K562 (cell line): ENCODE data around the gene MGAT4D. TPM values are rescaled to one million over a fixed set of nuclear protein-coding genes. Genes with fewer than 3 reads are reported as not detected.

Source experiments
- CHAMP1 ChIP-seq: fragments of 450-650 bp; IDR thresholded peaks from 2 replicates; pipeline ENCODE4 v1.6.1; 2016; ENCODE audit warnings: mild to moderate bottlenecking
- HEY1 ChIP-seq: fragments of 250-450 bp; sonication (Bioruptor Pico); IDR thresholded peaks from 2 replicates; pipeline ENCODE4 v1.5.0; 2020; ENCODE audit warnings: mild to moderate bottlenecking, moderate library complexity, borderline replicate concordance
- L3MBTL2 ChIP-seq: fragments of 450-650 bp; IDR thresholded peaks from 2 replicates; pipeline ENCODE4 v1.6.1; 2016; ENCODE audit warnings: mild to moderate bottlenecking, moderate library complexity
- NR1H2 ChIP-seq: sonication (generic); formaldehyde crosslinking; IDR thresholded peaks from 2 replicates; pipeline ENCODE4 v1.4.0; 2020; ENCODE audit warnings: mild to moderate bottlenecking, missing genetic modification reagents
- PCBP2 ChIP-seq: fragments of 200-400 bp; formaldehyde crosslinking; IDR thresholded peaks from 2 replicates; pipeline ENCODE4 v1.6.1; 2018; ENCODE audit warnings: low read length, low read depth, mild to moderate bottlenecking, moderate library complexity; ENCODE audit not compliant: poor library complexity, severe bottlenecking
- RNF219 ChIP-seq: fragments of 250-450 bp; sonication (Bioruptor Pico); IDR thresholded peaks from 2 replicates; pipeline ENCODE4 v1.5.0; 2022; ENCODE audit warnings: mild to moderate bottlenecking
- SMARCC2 ChIP-seq: fragments of 450-650 bp; IDR thresholded peaks from 2 replicates; pipeline ENCODE4 v1.6.1; 2017; ENCODE audit warnings: antibody characterized with exemption, moderate library complexity, mild to moderate bottlenecking, low read depth
- TCF3 ChIP-seq: sonication (generic); formaldehyde crosslinking; IDR thresholded peaks from 2 replicates; pipeline ENCODE4 v1.4.0; 2020; ENCODE audit warnings: mild to moderate bottlenecking, missing genetic modification reagents
- ZFP1 ChIP-seq: fragments of 450-650 bp; formaldehyde crosslinking; IDR thresholded peaks from 2 replicates; pipeline ENCODE4 v1.4.0; 2020; ENCODE audit warnings: mild to moderate bottlenecking, mixed read lengths
- ZFPM2 ChIP-seq: fragments of 250-450 bp; sonication (Bioruptor Pico); IDR thresholded peaks from 2 replicates; pipeline ENCODE4 v1.5.1; 2022; ENCODE audit warnings: mild to moderate bottlenecking
- ZNF174 ChIP-seq: fragments of 250-450 bp; sonication (Bioruptor Pico); IDR thresholded peaks from 2 replicates; pipeline ENCODE4 v1.4.0; 2020; ENCODE audit warnings: mild to moderate bottlenecking
- ZNF644 ChIP-seq: fragments of 200-800 bp; sonication (Bioruptor generic); IDR thresholded peaks from 2 replicates; pipeline ENCODE4 v1.6.1; 2016; ENCODE audit warnings: low read depth, missing genetic modification characterization, missing compliant biosample characterization
- ZNF696 ChIP-seq: fragments of 250-450 bp; sonication (Bioruptor Pico); conservative IDR thresholded peaks from 2 replicates; pipeline ENCODE4 v1.4.0; 2020; ENCODE audit warnings: mild to moderate bottlenecking, moderate library complexity
- polyA plus RNA-seq, 8 experiments: library from polyadenylated mRNA; depleted of rRNA in 4 of 8; stranded (reverse) in 5 of 8; unstranded in 3 of 8; fragments of >200 nt; fragmentation: Nextera tagmentation in 2 of 8; fragmentation: Illumina TruSeq in 1 of 8; extraction: Ambion mirVana in 2 of 8; extraction: Trizol in 1 of 8; gene quantifications; 2 replicates each; pipeline versions ENCODE4 v1.2.1 to v1.2.3, GENCODE V29; 2011 to 2014; ENCODE audit warnings: inconsistent platforms in 1 of 8, missing spikeins in 1 of 8
- total RNA-seq, 7 experiments: library from RNA; depleted of rRNA in 6 of 7; stranded (reverse); fragments of >200 nt in 6 of 7; fragmentation: Illumina TruSeq in 2 of 7; extraction: Trizol in 2 of 7; gene quantifications; 2 replicates each; pipeline versions ENCODE4 v1.2.1 to v1.2.3, GENCODE V29; 2011 to 2021; ENCODE audit warnings: low replicate concordance in 1 of 7
- TF ChIP-seq, protein P1 (sequence below): fragments of 450-650 bp; IDR thresholded peaks from 2 replicates; pipeline ENCODE4 v1.6.1; 2014; ENCODE audit warnings: low read depth, mild to moderate bottlenecking, moderate library complexity, borderline replicate concordance
- TF ChIP-seq, protein P2 (sequence below): fragments of 250-450 bp; sonication (Bioruptor Pico); IDR thresholded peaks from 2 replicates; pipeline ENCODE4 v1.6.1; 2021; ENCODE audit warnings: mild to moderate bottlenecking
- TF ChIP-seq, protein P3 (sequence below): fragments of 250-450 bp; sonication (Bioruptor Pico); IDR thresholded peaks from 2 replicates; pipeline ENCODE4 v1.5.0; 2021; ENCODE audit warnings: mild to moderate bottlenecking, borderline replicate concordance

The MGAT4D gene
- total and polyA plus RNA-seq, 9 of the 15 experiments (the other 6 are each of a cell fraction or from before 2014, with no cell fraction given) = not detected

DNA sequence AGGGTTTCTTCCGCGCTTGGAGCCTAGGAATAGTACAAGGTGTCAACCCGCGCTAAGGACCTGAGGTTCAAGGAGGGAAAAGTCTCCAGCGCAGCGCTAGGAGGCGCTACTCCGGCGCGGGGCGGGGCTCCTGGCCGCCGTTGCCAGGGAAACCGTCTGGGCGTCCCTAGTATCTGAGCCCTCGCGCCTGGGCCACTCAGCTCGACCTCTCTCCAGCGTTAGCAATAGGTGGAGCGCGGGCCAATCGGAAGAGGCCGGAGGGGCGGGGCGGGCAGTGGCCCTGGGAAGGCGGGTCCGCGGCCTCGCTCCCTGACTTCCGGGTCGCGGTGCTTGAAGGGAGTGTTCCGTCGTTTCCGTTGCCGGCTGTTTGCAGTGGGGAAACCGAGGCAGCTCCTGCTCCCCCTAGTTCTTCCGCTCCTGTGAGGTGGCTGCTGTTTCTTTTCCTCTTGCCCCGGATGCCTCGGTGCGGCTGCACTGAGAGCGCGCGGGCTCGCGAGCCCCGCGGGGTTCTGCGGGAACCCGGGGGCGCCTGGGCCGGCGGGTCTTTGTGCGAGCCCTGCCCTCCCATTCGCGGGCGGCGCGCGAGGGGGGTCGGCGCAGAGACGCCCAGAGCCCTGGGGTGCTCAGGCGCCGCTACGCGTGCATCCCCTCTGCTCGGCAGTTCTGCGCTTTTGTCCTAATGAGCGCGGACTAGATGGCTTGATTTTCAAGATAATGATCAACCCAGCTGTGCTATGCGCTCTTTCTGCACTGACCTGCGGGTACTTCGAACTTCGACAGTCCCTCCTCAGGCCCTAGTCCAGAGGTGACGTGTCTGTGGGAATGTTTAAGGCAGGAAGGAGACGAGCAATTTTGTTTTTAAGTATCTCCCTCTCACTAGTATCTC is 26.0 kb upstream of the MGAT4D start, which contains the start of gene ELMOD2 (continued):
- TF ChIP-seq RNF219 (CRISPR knock-in tag) (no peak), ZNF696 (CRISPR knock-in tag) (no peak), ZNF644 (tag) (no peak), SMARCC2 (0 out of 2 replicates have a peak, but pooled peaks have one; percentile 34), PCBP2 (no peak), ZFPM2 (CRISPR knock-in tag) (no peak), ZNF174 (CRISPR knock-in tag) (no peak), ZFP1 (CRISPR knock-in tag) (no peak), TCF3 (no peak), HEY1 (no peak), L3MBTL2 (peak; percentile 97), CHAMP1 (peak; percentile 78), NR1H2 (CRISPR knock-in tag) (no peak)
- TF ChIP-seq, protein P1, sequence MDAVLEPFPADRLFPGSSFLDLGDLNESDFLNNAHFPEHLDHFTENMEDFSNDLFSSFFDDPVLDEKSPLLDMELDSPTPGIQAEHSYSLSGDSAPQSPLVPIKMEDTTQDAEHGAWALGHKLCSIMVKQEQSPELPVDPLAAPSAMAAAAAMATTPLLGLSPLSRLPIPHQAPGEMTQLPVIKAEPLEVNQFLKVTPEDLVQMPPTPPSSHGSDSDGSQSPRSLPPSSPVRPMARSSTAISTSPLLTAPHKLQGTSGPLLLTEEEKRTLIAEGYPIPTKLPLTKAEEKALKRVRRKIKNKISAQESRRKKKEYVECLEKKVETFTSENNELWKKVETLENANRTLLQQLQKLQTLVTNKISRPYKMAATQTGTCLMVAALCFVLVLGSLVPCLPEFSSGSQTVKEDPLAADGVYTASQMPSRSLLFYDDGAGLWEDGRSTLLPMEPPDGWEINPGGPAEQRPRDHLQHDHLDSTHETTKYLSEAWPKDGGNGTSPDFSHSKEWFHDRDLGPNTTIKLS = no peak; the same call in 1 of the 2 replicates
- TF ChIP-seq, protein P2, sequence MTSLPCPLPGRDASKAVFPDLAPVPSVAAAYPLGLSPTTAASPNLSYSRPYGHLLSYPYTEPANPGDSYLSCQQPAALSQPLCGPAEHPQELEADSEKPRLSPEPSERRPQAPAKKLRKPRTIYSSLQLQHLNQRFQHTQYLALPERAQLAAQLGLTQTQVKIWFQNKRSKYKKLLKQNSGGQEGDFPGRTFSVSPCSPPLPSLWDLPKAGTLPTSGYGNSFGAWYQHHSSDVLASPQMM = no peak
- TF ChIP-seq, protein P3, sequence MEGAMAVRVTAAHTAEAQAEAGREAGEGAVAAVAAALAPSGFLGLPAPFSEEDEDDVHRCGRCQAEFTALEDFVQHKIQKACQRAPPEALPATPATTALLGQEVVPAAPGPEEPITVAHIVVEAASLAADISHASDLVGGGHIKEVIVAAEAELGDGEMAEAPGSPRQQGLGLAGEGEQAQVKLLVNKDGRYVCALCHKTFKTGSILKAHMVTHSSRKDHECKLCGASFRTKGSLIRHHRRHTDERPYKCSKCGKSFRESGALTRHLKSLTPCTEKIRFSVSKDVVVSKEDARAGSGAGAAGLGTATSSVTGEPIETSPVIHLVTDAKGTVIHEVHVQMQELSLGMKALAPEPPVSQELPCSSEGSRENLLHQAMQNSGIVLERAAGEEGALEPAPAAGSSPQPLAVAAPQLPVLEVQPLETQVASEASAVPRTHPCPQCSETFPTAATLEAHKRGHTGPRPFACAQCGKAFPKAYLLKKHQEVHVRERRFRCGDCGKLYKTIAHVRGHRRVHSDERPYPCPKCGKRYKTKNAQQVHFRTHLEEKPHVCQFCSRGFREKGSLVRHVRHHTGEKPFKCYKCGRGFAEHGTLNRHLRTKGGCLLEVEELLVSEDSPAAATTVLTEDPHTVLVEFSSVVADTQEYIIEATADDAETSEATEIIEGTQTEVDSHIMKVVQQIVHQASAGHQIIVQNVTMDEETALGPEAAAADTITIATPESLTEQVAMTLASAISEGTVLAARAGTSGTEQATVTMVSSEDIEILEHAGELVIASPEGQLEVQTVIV (CRISPR knock-in tag) = no peak
